Ureter (tissue), 1 donor: ENCODE results near the gene TNIP3. TPM values are rescaled to one million over a fixed set of nuclear protein-coding genes. Genes with fewer than 3 reads are reported as not detected.

ENCODE experiments used
- DNase-seq: peaks from one replicate; pipeline ENCODE4 v3.0.0-alpha.2; 2020; ENCODE audit warnings: low spot score
- total RNA-seq: library from RNA; stranded (reverse); gene quantifications from one replicate; pipeline ENCODE4 v1.2.4, GENCODE V29; 2023
- donor health status: DM: yes; HTN: yes; CAD: no.

Gene TNIP3
- total RNA-seq, 1 donor from 2014 or later: 0.49 TPM

- no peak for DNase-seq
These were observed 75.3 kb downstream of the TNIP3 start for GRCh38 chr4:121088867-121089266.

Other genes with a start within 250 kb of the TNIP3 start
- 26.3 TPM for gene PRDM5, start 241.6 kb downstream of the TNIP3 start, total RNA-seq
- gene NDNF, start 91.8 kb downstream of the TNIP3 start, total RNA-seq: 26.3 TPM
- 0.21 TPM for gene QRFPR, start 216.7 kb upstream of the TNIP3 start, total RNA-seq